Right lobe of liver (tissue), 4 donors: Measurements from ENCODE around the gene CAMK2D.

ENCODE experiments used
- POLR2A ChIP-seq: fragments of 450-650 bp; IDR thresholded peaks from one replicate; pipeline ENCODE4 v1.6.1; 2017; ENCODE audit warnings: antibody characterized with exemption, mild to moderate bottlenecking
- TF ChIP-seq, protein P1 (sequence below), 4 donors: fragments of 200-600 bp in 3 of 4; fragments of 450-650 bp in 1 of 4; IDR thresholded peaks; one replicate each; pipeline versions ENCODE4 v1.5.1 to v1.8.0; 2016 to 2022; ENCODE audit warnings: antibody characterized with exemption in 4 of 4, mild to moderate bottlenecking in 2 of 4
- donor health status: DM: no; HTN: no; CAD: no.
- donor health status: DM: no; HTN: no; CAD: no.
- donor health status: DM: no; HTN: yes; CAD: no.

- TF ChIP-seq, protein P1, sequence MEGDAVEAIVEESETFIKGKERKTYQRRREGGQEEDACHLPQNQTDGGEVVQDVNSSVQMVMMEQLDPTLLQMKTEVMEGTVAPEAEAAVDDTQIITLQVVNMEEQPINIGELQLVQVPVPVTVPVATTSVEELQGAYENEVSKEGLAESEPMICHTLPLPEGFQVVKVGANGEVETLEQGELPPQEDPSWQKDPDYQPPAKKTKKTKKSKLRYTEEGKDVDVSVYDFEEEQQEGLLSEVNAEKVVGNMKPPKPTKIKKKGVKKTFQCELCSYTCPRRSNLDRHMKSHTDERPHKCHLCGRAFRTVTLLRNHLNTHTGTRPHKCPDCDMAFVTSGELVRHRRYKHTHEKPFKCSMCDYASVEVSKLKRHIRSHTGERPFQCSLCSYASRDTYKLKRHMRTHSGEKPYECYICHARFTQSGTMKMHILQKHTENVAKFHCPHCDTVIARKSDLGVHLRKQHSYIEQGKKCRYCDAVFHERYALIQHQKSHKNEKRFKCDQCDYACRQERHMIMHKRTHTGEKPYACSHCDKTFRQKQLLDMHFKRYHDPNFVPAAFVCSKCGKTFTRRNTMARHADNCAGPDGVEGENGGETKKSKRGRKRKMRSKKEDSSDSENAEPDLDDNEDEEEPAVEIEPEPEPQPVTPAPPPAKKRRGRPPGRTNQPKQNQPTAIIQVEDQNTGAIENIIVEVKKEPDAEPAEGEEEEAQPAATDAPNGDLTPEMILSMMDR (IDR thresholded peaks at IDR 0.05), result no peak
- no peak for TF ChIP-seq POLR2A
These were observed 143.3 kb downstream of the CAMK2D start for GRCh38 chr4:113618205-113618604.
